Astrocyte (in vitro differentiated cells and primary cell): ENCODE results near the gene CBX7. TPM values are rescaled to one million over a fixed set of nuclear protein-coding genes. Genes with fewer than 3 reads are reported as not detected.
A peak's percentile ranks its signal among the peaks of the same experiment; 100 is the strongest.

Source experiments
- DNase-seq: peaks from one replicate; pipeline ENCODE4 v3.0.0-alpha.2; 2010; ENCODE audit warnings: low read depth
- FAIRE-seq: peaks from 2 replicates; lab custom pipeline; 2011; peaks lifted over from hg19 to GRCh38; lab: Jason Lieb, UNC
- H2AFZ ChIP-seq: 2 replicates; pipeline ENCODE4 v1.6.0; 2012; ENCODE audit warnings: low read depth, low read length, inconsistent platforms
- H3K27ac ChIP-seq: 2 replicates; pipeline ENCODE4 v1.5.1; 2011; ENCODE audit warnings: low read depth, low read length, inconsistent platforms
- H3K27me3 ChIP-seq: 2 replicates; pipeline ENCODE4 v1.6.0; 2011; ENCODE audit warnings: low read length, inconsistent platforms; ENCODE audit not compliant: insufficient read depth
- H3K36me3 ChIP-seq: 2 replicates; pipeline ENCODE4 v1.5.1; 2011; ENCODE audit warnings: low read length, inconsistent platforms; ENCODE audit not compliant: insufficient read depth
- H3K4me1 ChIP-seq: 2 replicates; pipeline ENCODE4 v1.5.1; 2011; ENCODE audit warnings: low read length, inconsistent platforms; ENCODE audit not compliant: insufficient read depth
- H3K4me2 ChIP-seq: 2 replicates; pipeline ENCODE4 v1.6.0; 2012; ENCODE audit warnings: low read length, inconsistent platforms
- H3K4me3 ChIP-seq: 2 replicates; pipeline ENCODE4 v1.5.1; 2011; ENCODE audit warnings: low read depth, mild to moderate bottlenecking, low read length, inconsistent platforms; ENCODE audit not compliant: insufficient read depth
- H3K79me2 ChIP-seq: 2 replicates; pipeline ENCODE4 v1.6.0; 2012; ENCODE audit warnings: mild to moderate bottlenecking, low read length, inconsistent platforms; ENCODE audit not compliant: insufficient read depth
- H3K9ac ChIP-seq: 2 replicates; pipeline ENCODE4 v1.6.0; 2012; ENCODE audit warnings: mild to moderate bottlenecking, low read length, inconsistent platforms
- H3K9me3 ChIP-seq: 2 replicates; pipeline ENCODE4 v1.5.1; 2012; ENCODE audit warnings: low read depth, mild to moderate bottlenecking, low read length, inconsistent platforms; ENCODE audit not compliant: insufficient read depth
- H4K20me1 ChIP-seq: 2 replicates; pipeline ENCODE4 v1.6.0; 2012; ENCODE audit warnings: low read length, inconsistent platforms; ENCODE audit not compliant: insufficient read depth
- H3K27ac Mint-ChIP-seq: one replicate; pipeline ENCODE4 v1.8.0; 2021; ENCODE audit warnings: mild to moderate bottlenecking, mixed read lengths; ENCODE audit not compliant: unreplicated experiment
- H3K27me3 Mint-ChIP-seq: one replicate; pipeline ENCODE4 v1.8.0; 2021; ENCODE audit warnings: low read depth, mixed read lengths; ENCODE audit not compliant: unreplicated experiment
- H3K36me3 Mint-ChIP-seq: one replicate; pipeline ENCODE4 v1.8.0; 2021; ENCODE audit warnings: low read depth, mixed read lengths; ENCODE audit not compliant: unreplicated experiment
- H3K4me1 Mint-ChIP-seq: one replicate; pipeline ENCODE4 v1.8.0; 2021; ENCODE audit warnings: low read depth, mixed read lengths; ENCODE audit not compliant: unreplicated experiment
- H3K4me3 Mint-ChIP-seq: one replicate; pipeline ENCODE4 v1.8.0; 2021; ENCODE audit warnings: mild to moderate bottlenecking, moderate library complexity, mixed read lengths; ENCODE audit not compliant: unreplicated experiment
- H3K9me3 Mint-ChIP-seq: one replicate; pipeline ENCODE4 v1.8.0; 2021; ENCODE audit warnings: mild to moderate bottlenecking, mixed read lengths; ENCODE audit not compliant: unreplicated experiment
- CTCF ChIP-seq: IDR thresholded peaks from 2 replicates; pipeline ENCODE4 v1.5.1; 2011; ENCODE audit warnings: low read depth, mild to moderate bottlenecking, inconsistent platforms, low read length, moderate library complexity; ENCODE audit not compliant: insufficient read depth
- EZH2 ChIP-seq: IDR thresholded peaks from 2 replicates; pipeline ENCODE4 v1.6.1; 2012; ENCODE audit warnings: mild to moderate bottlenecking, low read length, inconsistent platforms; ENCODE audit not compliant: insufficient read depth
- total RNA-seq: library from RNA; stranded (reverse); gene quantifications from 2 replicates; pipeline ENCODE4 v1.2.1, GENCODE V29; 2021

CBX7 gene
- total RNA-seq, 1 donor from 2014 or later: 1.2 TPM

- DNase-seq (no peak), FAIRE-seq (no peak)
- H4K20me1 ChIP-seq: no peaks in the 10 kb centered on the region
- no peaks in the 10 kb centered on the region for H3K4me1 ChIP-seq
- Mint-ChIP-seq H3K27me3 (peaks cover 13% of the 10 kb centered on the region), H3K36me3 (no peaks in the 10 kb centered on the region), H3K4me1 (no peaks in the 10 kb centered on the region), H3K27ac (no peak overlapping the region), H3K9me3 (no peaks in the 10 kb centered on the region), H3K4me3 (no peak overlapping the region)
- no peak overlapping the region for H2AFZ ChIP-seq
- peaks cover 8% of the 10 kb centered on the region for H3K27me3 ChIP-seq
- H3K9me3 ChIP-seq: no peaks in the 10 kb centered on the region
- no peak overlapping the region for H3K4me3 ChIP-seq
- no peaks in the 10 kb centered on the region for H3K79me2 ChIP-seq
- no peaks in the 10 kb centered on the region for H3K36me3 ChIP-seq
- H3K27ac ChIP-seq: no peak overlapping the region
- H3K9ac ChIP-seq: no peak overlapping the region
- TF ChIP-seq CTCF (no peak), EZH2 (no peak)
- no peak overlapping the region for H3K4me2 ChIP-seq
Measured at GRCh38 chr22:39122772-39123470, 29.6 kb downstream of the CBX7 start.

GRCh38 chr22:39120983-39121382 is 31.5 kb downstream of the CBX7 start:
- no peaks in the 10 kb centered on the region for H3K9me3 Mint-ChIP-seq
- TF ChIP-seq CTCF (no peak), EZH2 (no peak)
- H3K4me1 ChIP-seq: no peaks in the 10 kb centered on the region
- H3K27ac Mint-ChIP-seq: no peak overlapping the region
- H3K4me1 Mint-ChIP-seq: no peaks in the 10 kb centered on the region
- no peaks in the 10 kb centered on the region for H3K36me3 Mint-ChIP-seq
- H2AFZ ChIP-seq: no peak overlapping the region
- no peaks in the 10 kb centered on the region for H3K9me3 ChIP-seq
- no peaks in the 10 kb centered on the region for H3K36me3 ChIP-seq
- H3K27me3 ChIP-seq: peaks cover 19% of the 10 kb centered on the region
- FAIRE-seq (no peak), DNase-seq (no peak)
- no peak overlapping the region for H3K4me3 ChIP-seq
- H3K4me2 ChIP-seq: no peak overlapping the region
- H3K79me2 ChIP-seq: no peaks in the 10 kb centered on the region
- H4K20me1 ChIP-seq: no peaks in the 10 kb centered on the region
- peaks cover 16% of the 10 kb centered on the region for H3K27me3 Mint-ChIP-seq
- H3K9ac ChIP-seq: no peak overlapping the region
- H3K4me3 Mint-ChIP-seq: no peak overlapping the region
- no peak overlapping the region for H3K27ac ChIP-seq

- Mint-ChIP-seq H3K36me3 (no peaks in the 10 kb centered on the region), H3K27me3 (peaks cover 34% of the 10 kb centered on the region), H3K4me1 (no peaks in the 10 kb centered on the region), H3K27ac (no peak overlapping the region), H3K9me3 (peaks cover 2% of the 10 kb centered on the region), H3K4me3 (no peak overlapping the region)
- Histone ChIP-seq H3K4me1 (no peaks in the 10 kb centered on the region), H3K27ac (no peak overlapping the region), H3K79me2 (no peaks in the 10 kb centered on the region), H3K9me3 (no peaks in the 10 kb centered on the region), H3K27me3 (peaks cover 46% of the 10 kb centered on the region), H3K4me3 (no peak overlapping the region), H3K4me2 (no peak overlapping the region), H2AFZ (no peak overlapping the region), H4K20me1 (no peaks in the 10 kb centered on the region), H3K36me3 (no peaks in the 10 kb centered on the region), H3K9ac (no peak overlapping the region)
- no peak for DNase-seq
- TF ChIP-seq CTCF (peak; percentile 44), EZH2 (no peak)
- no peak for FAIRE-seq
Measured at GRCh38 chr22:39117585-39118191, 34.8 kb downstream of the CBX7 start.
